A673 (cell line): Measurements from ENCODE around the gene GOLGA7B.

Experiments used
- CTCF ChIP-seq: fragments of 300-800, 200-600 bp; sonication (generic); conservative IDR thresholded peaks from 2 replicates; pipeline ENCODE4 v1.5.1; 2017; ENCODE audit warnings: low read depth, mild to moderate bottlenecking, antibody characterized with exemption, low read length, moderate library complexity, mixed read lengths
- EZH2 ChIP-seq: fragments of 200-600 bp; sonication (generic); IDR thresholded peaks from 2 replicates; pipeline ENCODE4 v1.6.1; 2017; ENCODE audit warnings: borderline replicate concordance, low read depth, mild to moderate bottlenecking, mixed read lengths, antibody characterized with exemption, low read length; ENCODE audit not compliant: poor library complexity, severe bottlenecking

- no peak for TF ChIP-seq CTCF
- TF ChIP-seq EZH2, result no peak
These were observed 448 bp upstream of the GOLGA7B start for GRCh38 chr10:97849103-97849686.
